K562 (cell line): ENCODE results near the gene RAI1. TPM values are rescaled to one million over a fixed set of nuclear protein-coding genes. Genes with fewer than 3 reads are reported as not detected.

Experiments
- ERF ChIP-seq: fragments of 450-650 bp; formaldehyde crosslinking; IDR thresholded peaks from 2 replicates; pipeline ENCODE4 v1.4.0; 2020; ENCODE audit warnings: mild to moderate bottlenecking, mixed read lengths
- FOXA3 ChIP-seq, 2 experiments: fragments of 450-650 bp in 1 of 2; sonication (generic) in 1 of 2; formaldehyde crosslinking; IDR thresholded peaks in 1 of 2; conservative IDR thresholded peaks in 1 of 2; 2 replicates each; pipeline versions ENCODE4 v1.4.0 to v1.8.0; 2020 to 2022; ENCODE audit warnings: mild to moderate bottlenecking in 2 of 2, missing genetic modification reagents in 1 of 2
- FOXP1 ChIP-seq: sonication (generic); formaldehyde crosslinking; IDR thresholded peaks from 2 replicates; pipeline ENCODE4 v1.8.0; 2022; ENCODE audit warnings: mild to moderate bottlenecking, missing genetic modification reagents
- HDAC2 ChIP-seq: fragments of 450-650 bp; IDR thresholded peaks from 2 replicates; pipeline ENCODE4 v1.6.1; 2016; ENCODE audit warnings: mild to moderate bottlenecking
- HDAC6 ChIP-seq: IDR thresholded peaks from 2 replicates; pipeline ENCODE4 v1.6.1; 2012; ENCODE audit warnings: low read depth, mild to moderate bottlenecking, control low read depth, inconsistent platforms, low read length, moderate library complexity
- KLF13 ChIP-seq: fragments of 450-650 bp; IDR thresholded peaks from 2 replicates; pipeline ENCODE4 v1.6.1; 2016; ENCODE audit warnings: missing genetic modification characterization, low read depth, mild to moderate bottlenecking, missing compliant biosample characterization, moderate library complexity, borderline replicate concordance
- SLC30A9 ChIP-seq: fragments of 250-450 bp; sonication (Bioruptor Pico); IDR thresholded peaks from 2 replicates; pipeline ENCODE4 v1.8.0; 2022; ENCODE audit warnings: mild to moderate bottlenecking, moderate library complexity
- TCF3 ChIP-seq: sonication (generic); formaldehyde crosslinking; IDR thresholded peaks from 2 replicates; pipeline ENCODE4 v1.4.0; 2020; ENCODE audit warnings: mild to moderate bottlenecking, missing genetic modification reagents
- TFAM ChIP-seq: fragments of 250-450 bp; sonication (Bioruptor Pico); conservative IDR thresholded peaks from 2 replicates; pipeline ENCODE4 v1.5.0; 2021; ENCODE audit warnings: mild to moderate bottlenecking, moderate library complexity
- TGIF2 ChIP-seq: sonication (generic); formaldehyde crosslinking; IDR thresholded peaks from 2 replicates; pipeline ENCODE4 v1.8.1; 2022; ENCODE audit warnings: mild to moderate bottlenecking, missing genetic modification reagents, moderate library complexity
- WHSC1 ChIP-seq: IDR thresholded peaks from one replicate; pipeline ENCODE4 v1.6.1; 2012; ENCODE audit warnings: low read length, control low read depth, inconsistent platforms
- ZNF586 ChIP-seq: fragments of 450-650 bp; formaldehyde crosslinking; conservative IDR thresholded peaks from 2 replicates; pipeline ENCODE4 v1.4.0; 2020; ENCODE audit warnings: mild to moderate bottlenecking, moderate library complexity
- polyA plus RNA-seq, 8 experiments: library from polyadenylated mRNA; depleted of rRNA in 4 of 8; stranded (reverse) in 5 of 8; unstranded in 3 of 8; fragments of >200 nt; fragmentation: Nextera tagmentation in 2 of 8; fragmentation: Illumina TruSeq in 1 of 8; extraction: Ambion mirVana in 2 of 8; extraction: Trizol in 1 of 8; gene quantifications; 2 replicates each; pipeline versions ENCODE4 v1.2.1 to v1.2.3, GENCODE V29; 2011 to 2014; ENCODE audit warnings: inconsistent platforms in 1 of 8, missing spikeins in 1 of 8
- total RNA-seq, 7 experiments: library from RNA; depleted of rRNA in 6 of 7; stranded (reverse); fragments of >200 nt in 6 of 7; fragmentation: Illumina TruSeq in 2 of 7; extraction: Trizol in 2 of 7; gene quantifications; 2 replicates each; pipeline versions ENCODE4 v1.2.1 to v1.2.3, GENCODE V29; 2011 to 2021; ENCODE audit warnings: low replicate concordance in 1 of 7
- TF ChIP-seq, protein P1 (sequence below), 2 experiments: fragments of 450-650 bp; IDR thresholded peaks; 2 replicates each; pipeline ENCODE4 v1.6.1; 2016; ENCODE audit warnings: mild to moderate bottlenecking in 2 of 2, borderline replicate concordance in 1 of 2, low read depth in 1 of 2, moderate library complexity in 1 of 2
- TF ChIP-seq, protein P2 (sequence below): fragments of 450-650 bp; conservative IDR thresholded peaks from 2 replicates; pipeline ENCODE4 v1.6.1; 2016; ENCODE audit warnings: missing genetic modification characterization, low read depth, mild to moderate bottlenecking, missing compliant biosample characterization, moderate library complexity
- TF ChIP-seq, protein P3 (sequence below): sonication (generic); formaldehyde crosslinking; IDR thresholded peaks from 2 replicates; pipeline ENCODE4 v1.8.1; 2022; ENCODE audit warnings: missing genetic modification reagents
- TF ChIP-seq, protein P4 (sequence below): fragments of 250-450 bp; sonication (Bioruptor Pico); IDR thresholded peaks from 2 replicates; pipeline ENCODE4 v1.5.0; 2021

The RAI1 gene
- total and polyA plus RNA-seq, 9 of the 15 experiments (the other 6 are each of a cell fraction or from before 2014, with no cell fraction given) = 0.68 to 19.9 (median 5.5) TPM

DNA sequence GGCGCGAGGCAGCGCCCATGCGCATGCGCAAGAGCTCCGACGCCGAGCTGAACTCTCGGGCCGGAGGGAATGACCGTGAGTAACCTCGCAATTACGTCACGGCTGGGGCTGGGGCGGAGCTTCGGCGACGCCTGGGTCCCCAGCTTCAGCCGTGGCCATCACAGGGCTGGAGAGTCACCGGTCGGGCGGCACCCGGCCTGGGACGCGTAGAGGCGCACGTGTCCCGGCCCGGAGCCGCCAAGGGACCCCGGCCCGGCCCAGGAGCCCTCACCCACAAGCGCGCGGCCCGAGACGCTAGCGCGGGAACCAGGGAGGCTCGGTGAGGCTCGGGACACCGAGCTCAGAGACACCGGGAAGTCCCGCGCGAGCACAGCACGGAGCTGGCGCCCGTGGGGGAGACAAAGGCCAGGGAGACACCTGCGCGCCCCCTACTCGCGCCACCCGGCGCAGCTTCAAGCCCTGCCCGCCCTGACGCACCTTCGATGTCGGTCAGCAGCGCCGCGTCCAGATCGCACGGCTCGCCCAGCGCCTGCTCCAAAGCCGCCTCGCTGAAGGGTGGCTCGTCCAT is 155.1 kb downstream of the RAI1 start (continued):
- TF ChIP-seq, protein P1, sequence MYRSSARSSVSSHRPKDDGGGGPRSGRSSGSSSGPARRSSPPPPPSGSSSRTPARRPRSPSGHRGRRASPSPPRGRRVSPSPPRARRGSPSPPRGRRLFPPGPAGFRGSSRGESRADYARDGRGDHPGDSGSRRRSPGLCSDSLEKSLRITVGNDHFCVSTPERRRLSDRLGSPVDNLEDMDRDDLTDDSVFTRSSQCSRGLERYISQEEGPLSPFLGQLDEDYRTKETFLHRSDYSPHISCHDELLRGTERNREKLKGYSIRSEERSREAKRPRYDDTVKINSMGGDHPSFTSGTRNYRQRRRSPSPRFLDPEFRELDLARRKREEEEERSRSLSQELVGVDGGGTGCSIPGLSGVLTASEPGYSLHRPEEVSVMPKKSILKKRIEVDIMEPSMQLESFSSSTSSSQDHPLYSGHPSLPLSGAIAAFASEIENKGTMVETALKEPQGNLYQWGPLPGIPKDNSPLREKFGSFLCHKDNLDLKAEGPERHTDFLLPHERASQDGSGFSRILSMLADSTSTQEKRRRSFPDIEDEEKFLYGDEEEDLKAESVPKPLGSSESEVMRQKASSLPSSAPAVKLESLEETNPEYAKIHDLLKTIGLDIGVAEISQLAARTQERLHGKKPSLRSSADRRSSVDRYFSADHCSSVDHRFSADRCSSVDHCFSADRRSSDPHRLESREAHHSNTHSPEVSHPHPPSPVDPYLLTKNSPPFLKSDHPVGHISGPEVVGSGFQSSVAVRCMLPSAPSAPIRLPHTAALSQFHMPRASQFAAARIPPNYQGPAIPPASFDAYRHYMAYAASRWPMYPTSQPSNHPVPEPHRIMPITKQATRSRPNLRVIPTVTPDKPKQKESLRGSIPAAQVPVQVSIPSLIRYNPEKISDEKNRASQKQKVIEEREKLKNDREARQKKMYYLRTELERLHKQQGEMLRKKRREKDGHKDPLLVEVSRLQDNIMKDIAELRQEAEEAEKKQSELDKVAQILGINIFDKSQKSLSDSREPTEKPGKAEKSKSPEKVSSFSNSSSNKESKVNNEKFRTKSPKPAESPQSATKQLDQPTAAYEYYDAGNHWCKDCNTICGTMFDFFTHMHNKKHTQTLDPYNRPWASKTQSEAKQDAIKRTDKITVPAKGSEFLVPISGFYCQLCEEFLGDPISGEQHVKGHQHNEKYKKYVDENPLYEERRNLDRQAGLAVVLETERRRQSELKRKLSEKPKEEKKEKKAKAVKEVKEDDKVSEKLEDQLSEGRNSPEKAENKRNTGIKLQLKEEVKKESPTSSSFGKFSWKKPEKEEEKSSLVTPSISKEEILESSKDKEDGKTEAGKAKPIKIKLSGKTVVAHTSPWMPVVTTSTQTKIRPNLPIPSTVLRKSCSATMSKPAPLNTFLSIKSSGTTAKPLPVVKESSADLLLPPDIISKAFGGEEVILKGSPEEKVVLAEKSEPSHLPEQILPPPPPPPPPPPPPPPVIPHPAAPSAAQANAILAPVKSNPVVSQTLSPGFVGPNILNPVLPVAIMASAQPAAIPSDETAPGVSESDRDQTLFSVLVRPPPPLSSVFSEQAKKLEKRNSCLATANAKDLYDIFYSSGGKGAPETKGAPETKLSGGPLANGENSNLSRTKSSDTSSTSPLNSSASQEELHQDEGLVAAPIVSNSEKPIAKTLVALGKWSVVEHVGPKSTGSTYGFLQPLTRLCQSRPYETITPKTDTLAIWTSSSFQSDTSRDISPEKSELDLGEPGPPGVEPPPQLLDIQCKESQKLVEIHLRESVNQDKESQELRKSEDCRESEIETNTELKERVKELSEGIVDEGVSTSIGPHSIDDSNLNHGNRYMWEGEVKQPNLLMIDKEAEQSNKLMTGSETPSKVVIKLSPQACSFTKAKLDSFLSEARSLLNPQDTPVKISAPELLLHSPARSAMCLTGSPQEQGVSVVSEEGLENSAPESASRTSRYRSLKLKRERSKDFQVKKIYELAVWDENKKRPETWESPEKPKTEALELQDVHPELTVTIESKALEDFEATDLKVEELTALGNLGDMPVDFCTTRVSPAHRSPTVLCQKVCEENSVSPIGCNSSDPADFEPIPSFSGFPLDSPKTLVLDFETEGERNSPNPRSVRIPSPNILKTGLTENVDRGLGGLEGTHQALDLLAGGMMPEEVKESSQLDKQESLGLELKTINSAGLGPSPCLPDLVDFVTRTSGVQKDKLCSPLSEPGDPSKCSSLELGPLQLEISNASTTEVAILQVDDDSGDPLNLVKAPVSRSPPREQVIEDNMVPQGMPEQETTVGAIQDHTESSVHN (IDR thresholded peaks at IDR 0.05; ENCODE audit: borderline replicate concordance in 1 of 2, low read depth in 1 of 2) = no peak
- TF ChIP-seq, protein P2, sequence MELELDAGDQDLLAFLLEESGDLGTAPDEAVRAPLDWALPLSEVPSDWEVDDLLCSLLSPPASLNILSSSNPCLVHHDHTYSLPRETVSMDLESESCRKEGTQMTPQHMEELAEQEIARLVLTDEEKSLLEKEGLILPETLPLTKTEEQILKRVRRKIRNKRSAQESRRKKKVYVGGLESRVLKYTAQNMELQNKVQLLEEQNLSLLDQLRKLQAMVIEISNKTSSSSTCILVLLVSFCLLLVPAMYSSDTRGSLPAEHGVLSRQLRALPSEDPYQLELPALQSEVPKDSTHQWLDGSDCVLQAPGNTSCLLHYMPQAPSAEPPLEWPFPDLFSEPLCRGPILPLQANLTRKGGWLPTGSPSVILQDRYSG = no peak
- 0 out of 2 replicates have a peak, but pooled peaks have one; percentile 84 for TF ChIP-seq TGIF2 (CRISPR knock-in tag)
- TF ChIP-seq, protein P3, sequence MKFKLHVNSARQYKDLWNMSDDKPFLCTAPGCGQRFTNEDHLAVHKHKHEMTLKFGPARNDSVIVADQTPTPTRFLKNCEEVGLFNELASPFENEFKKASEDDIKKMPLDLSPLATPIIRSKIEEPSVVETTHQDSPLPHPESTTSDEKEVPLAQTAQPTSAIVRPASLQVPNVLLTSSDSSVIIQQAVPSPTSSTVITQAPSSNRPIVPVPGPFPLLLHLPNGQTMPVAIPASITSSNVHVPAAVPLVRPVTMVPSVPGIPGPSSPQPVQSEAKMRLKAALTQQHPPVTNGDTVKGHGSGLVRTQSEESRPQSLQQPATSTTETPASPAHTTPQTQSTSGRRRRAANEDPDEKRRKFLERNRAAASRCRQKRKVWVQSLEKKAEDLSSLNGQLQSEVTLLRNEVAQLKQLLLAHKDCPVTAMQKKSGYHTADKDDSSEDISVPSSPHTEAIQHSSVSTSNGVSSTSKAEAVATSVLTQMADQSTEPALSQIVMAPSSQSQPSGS (CRISPR knock-in tag) = 0 out of 2 replicates have a peak, but pooled peaks have one; percentile 59
- TF ChIP-seq ERF = peak; percentile 43; the same call in 1 of the 2 replicates
- TF ChIP-seq, protein P4, sequence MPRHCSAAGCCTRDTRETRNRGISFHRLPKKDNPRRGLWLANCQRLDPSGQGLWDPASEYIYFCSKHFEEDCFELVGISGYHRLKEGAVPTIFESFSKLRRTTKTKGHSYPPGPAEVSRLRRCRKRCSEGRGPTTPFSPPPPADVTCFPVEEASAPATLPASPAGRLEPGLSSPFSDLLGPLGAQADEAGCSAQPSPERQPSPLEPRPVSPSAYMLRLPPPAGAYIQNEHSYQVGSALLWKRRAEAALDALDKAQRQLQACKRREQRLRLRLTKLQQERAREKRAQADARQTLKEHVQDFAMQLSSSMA = no peak
- no peak for TF ChIP-seq WHSC1
- no peak for TF ChIP-seq FOXA3 (CRISPR knock-in tag; conservative IDR thresholded peaks at IDR 0.05 in 1 of 2, IDR thresholded peaks at IDR 0.05 in 1 of 2)
- no peak for TF ChIP-seq TFAM (CRISPR knock-in tag)
- TF ChIP-seq FOXP1 = no peak
- TF ChIP-seq SLC30A9 (CRISPR knock-in tag) = no peak
- TF ChIP-seq HDAC2 = no peak
- TF ChIP-seq ZNF586 (CRISPR knock-in tag) = no peak
- TF ChIP-seq KLF13 (tag) = no peak
- TF ChIP-seq TCF3 (CRISPR knock-in tag) = no peak
- no peak for TF ChIP-seq HDAC6
